Activated CD4-positive, alpha-beta T cell treated with anti-CD3 and anti-CD28 coated beads, Interleukin-2, amount 10 ng/mL, durations not matched to agents 24 days and 14 days (primary cell): ENCODE results near the gene C3orf22. TPM values are rescaled to one million over a fixed set of nuclear protein-coding genes. Genes with fewer than 3 reads are reported as not detected.
"Not testable (repeated sequence)": the region's sequence is repeated elsewhere in the genome, so short reads cannot be mapped to it uniquely, and the experiment has no call there.

Experiments used
- DNase-seq: peaks from one replicate; pipeline ENCODE4 v3.0.0; 2022
- H3K27ac Mint-ChIP-seq: one replicate; pipeline ENCODE4 v1.8.0; 2022; ENCODE audit warnings: mild to moderate bottlenecking, mixed read lengths
- H3K27me3 Mint-ChIP-seq: one replicate; pipeline ENCODE4 v1.8.0; 2022; ENCODE audit warnings: mixed read lengths
- H3K36me3 Mint-ChIP-seq: one replicate; pipeline ENCODE4 v1.8.0; 2022; ENCODE audit warnings: low read depth, mild to moderate bottlenecking, mixed read lengths
- H3K4me1 Mint-ChIP-seq: one replicate; pipeline ENCODE4 v1.8.0; 2021; ENCODE audit warnings: mixed read lengths
- H3K4me3 Mint-ChIP-seq: one replicate; pipeline ENCODE4 v1.8.0; 2022; ENCODE audit warnings: mild to moderate bottlenecking, moderate library complexity, mixed read lengths
- H3K9me3 Mint-ChIP-seq: one replicate; pipeline ENCODE4 v1.8.0; 2021; ENCODE audit warnings: mixed read lengths
- intact Hi-C: fragments of 100-400 bp; cut with micrococcal nuclease; formaldehyde crosslinking; loops from one replicate; pipeline ENCODE4 v1.15.1; 2023
- total RNA-seq: library from RNA; stranded (reverse); gene quantifications from 2 replicates; pipeline ENCODE4 v1.2.3, GENCODE V29; 2022

The C3orf22 gene
- total RNA-seq = not detected in 2 replicates

- no peaks in the 10 kb centered on the region for H3K36me3 Mint-ChIP-seq
- H3K27ac Mint-ChIP-seq = no peak within 1 kb of the TSS
- DNase-seq = no peak
- intact Hi-C loops = no loop called here
- H3K4me3 Mint-ChIP-seq = no peak within 1 kb of the TSS
- no peaks in the 10 kb centered on the region for H3K9me3 Mint-ChIP-seq
- H3K4me1 Mint-ChIP-seq = no peaks in the 10 kb centered on the region
- H3K27me3 Mint-ChIP-seq = peaks cover 12% of the 10 kb centered on the region
Observed at GRCh38 chr3:126558336-126559071, at the start of gene C3orf22. Gene C3orf22 (minus strand): TSS chr3:126558932. CDS start chr3:126553390, 5,542 bp downstream.

GRCh38 chr3:126607214-126607908, 48.6 kb upstream of the C3orf22 start:
- intact Hi-C loops = no loop called here
- peaks cover 9% of the 10 kb centered on the region for H3K4me1 Mint-ChIP-seq
- no peaks in the 10 kb centered on the region for H3K36me3 Mint-ChIP-seq
- no peak overlapping the region for H3K4me3 Mint-ChIP-seq
- no peaks in the 10 kb centered on the region for H3K9me3 Mint-ChIP-seq
- peak; percentile 66 for DNase-seq
- H3K27ac Mint-ChIP-seq = no peak overlapping the region
- H3K27me3 Mint-ChIP-seq = peaks cover 4% of the 10 kb centered on the region

- peaks cover 7% of the 10 kb centered on the region for H3K4me1 Mint-ChIP-seq
- peaks cover 14% of the 10 kb centered on the region for H3K27me3 Mint-ChIP-seq
- intact Hi-C loops = no loop called here
- H3K9me3 Mint-ChIP-seq = no peaks in the 10 kb centered on the region
- no peak overlapping the region for H3K27ac Mint-ChIP-seq
- DNase-seq = no peak
- no peaks in the 10 kb centered on the region for H3K36me3 Mint-ChIP-seq
- no peak overlapping the region for H3K4me3 Mint-ChIP-seq
Observed at GRCh38 chr3:126606001-126606400, 47.3 kb upstream of the C3orf22 start.

GRCh38 chr3:126604691-126605090, 46.0 kb upstream of the C3orf22 start:
- Mint-ChIP-seq H3K36me3 (no peaks in the 10 kb centered on the region), H3K9me3 (no peaks in the 10 kb centered on the region), H3K4me1 (peaks cover 7% of the 10 kb centered on the region), H3K27me3 (peaks cover 17% of the 10 kb centered on the region), H3K27ac (no peak overlapping the region), H3K4me3 (no peak overlapping the region)
- DNase-seq = no peak
- intact Hi-C loops = no loop called here

- Mint-ChIP-seq H3K4me3 (no peak overlapping the region), H3K27ac (no peak overlapping the region), H3K27me3 (peaks cover 20% of the 10 kb centered on the region), H3K36me3 (no peaks in the 10 kb centered on the region), H3K4me1 (no peaks in the 10 kb centered on the region), H3K9me3 (no peaks in the 10 kb centered on the region)
- DNase-seq = no peak
- intact Hi-C loops = no loop called here
Observed at GRCh38 chr3:126599101-126599500, 40.4 kb upstream of the C3orf22 start.

GRCh38 chr3:126595479-126595878, 36.7 kb upstream of the C3orf22 start:
- H3K4me1 Mint-ChIP-seq, H3K9me3 Mint-ChIP-seq, intact Hi-C loops, H3K27ac Mint-ChIP-seq, DNase-seq, H3K27me3 Mint-ChIP-seq, H3K36me3 Mint-ChIP-seq, H3K4me3 Mint-ChIP-seq: not testable (repeated sequence)

- not testable (repeated sequence) for H3K36me3 Mint-ChIP-seq
Observed at GRCh38 chr3:126591515-126591914, 32.8 kb upstream of the C3orf22 start.

GRCh38 chr3:126582311-126582710, 23.6 kb upstream of the C3orf22 start:
- H3K27ac Mint-ChIP-seq = no peak overlapping the region
- DNase-seq = no peak
- H3K4me3 Mint-ChIP-seq = no peak overlapping the region
- H3K27me3 Mint-ChIP-seq = peaks cover 14% of the 10 kb centered on the region
- no peaks in the 10 kb centered on the region for H3K36me3 Mint-ChIP-seq
- no peaks in the 10 kb centered on the region for H3K9me3 Mint-ChIP-seq
- H3K4me1 Mint-ChIP-seq = no peaks in the 10 kb centered on the region
- intact Hi-C loops = no loop called here

More at GRCh38 chr3:126591515-126591914, 32.8 kb upstream of the C3orf22 start:
- intact Hi-C loops, H3K27ac Mint-ChIP-seq, DNase-seq, H3K4me1 Mint-ChIP-seq, H3K4me3 Mint-ChIP-seq: not testable (repeated sequence)
- Mint-ChIP-seq H3K27me3 (peaks cover 20% of the 10 kb centered on the region), H3K9me3 (peaks cover 11% of the 10 kb centered on the region)

GRCh38 chr3:126581569-126581968, 22.8 kb upstream of the C3orf22 start:
- no peaks in the 10 kb centered on the region for H3K4me1 Mint-ChIP-seq
- H3K36me3 Mint-ChIP-seq = no peaks in the 10 kb centered on the region
- no peaks in the 10 kb centered on the region for H3K9me3 Mint-ChIP-seq
- no peak overlapping the region for H3K4me3 Mint-ChIP-seq
- no peak overlapping the region for H3K27ac Mint-ChIP-seq
- DNase-seq = no peak
- H3K27me3 Mint-ChIP-seq = peaks cover 14% of the 10 kb centered on the region
- intact Hi-C loops = no loop called here

GRCh38 chr3:126580746-126581145, 22.0 kb upstream of the C3orf22 start:
- Mint-ChIP-seq H3K27ac (no peak overlapping the region), H3K4me1 (no peaks in the 10 kb centered on the region), H3K4me3 (no peak overlapping the region), H3K36me3 (no peaks in the 10 kb centered on the region), H3K9me3 (no peaks in the 10 kb centered on the region), H3K27me3 (peaks cover 14% of the 10 kb centered on the region)
- intact Hi-C loops = no loop called here
- no peak for DNase-seq

- Mint-ChIP-seq H3K4me1 (no peaks in the 10 kb centered on the region), H3K27me3 (peaks cover 16% of the 10 kb centered on the region), H3K9me3 (no peaks in the 10 kb centered on the region), H3K36me3 (no peaks in the 10 kb centered on the region), H3K4me3 (no peak overlapping the region), H3K27ac (no peak overlapping the region)
- no peak for DNase-seq
- intact Hi-C loops = no loop called here
Observed at GRCh38 chr3:126578702-126579101, 20.0 kb upstream of the C3orf22 start.

GRCh38 chr3:126577261-126577660, 18.5 kb upstream of the C3orf22 start:
- Mint-ChIP-seq H3K4me3 (no peak overlapping the region), H3K27me3 (peaks cover 15% of the 10 kb centered on the region), H3K36me3 (no peaks in the 10 kb centered on the region), H3K9me3 (no peaks in the 10 kb centered on the region), H3K27ac (no peak overlapping the region), H3K4me1 (no peaks in the 10 kb centered on the region)
- intact Hi-C loops = no loop called here
- DNase-seq = no peak

- no peak overlapping the region for H3K27ac Mint-ChIP-seq
- DNase-seq = peak; percentile 48
- peaks cover 2% of the 10 kb centered on the region for H3K27me3 Mint-ChIP-seq
- H3K36me3 Mint-ChIP-seq = no peaks in the 10 kb centered on the region
- intact Hi-C loops = no loop called here
- H3K4me3 Mint-ChIP-seq = no peak overlapping the region
- no peaks in the 10 kb centered on the region for H3K4me1 Mint-ChIP-seq
- H3K9me3 Mint-ChIP-seq = no peaks in the 10 kb centered on the region
Observed at GRCh38 chr3:126573492-126574117, 14.9 kb upstream of the C3orf22 start.

- intact Hi-C loops = no loop called here
- H3K27me3 Mint-ChIP-seq = peaks cover 2% of the 10 kb centered on the region
- no peak overlapping the region for H3K27ac Mint-ChIP-seq
- no peak overlapping the region for H3K4me3 Mint-ChIP-seq
- peak; percentile 46 for DNase-seq
- H3K9me3 Mint-ChIP-seq = no peaks in the 10 kb centered on the region
- H3K4me1 Mint-ChIP-seq = no peaks in the 10 kb centered on the region
- no peaks in the 10 kb centered on the region for H3K36me3 Mint-ChIP-seq
Observed at GRCh38 chr3:126571078-126571477, 12.3 kb upstream of the C3orf22 start.
